ENCODE data around the gene PTH.

DNA sequence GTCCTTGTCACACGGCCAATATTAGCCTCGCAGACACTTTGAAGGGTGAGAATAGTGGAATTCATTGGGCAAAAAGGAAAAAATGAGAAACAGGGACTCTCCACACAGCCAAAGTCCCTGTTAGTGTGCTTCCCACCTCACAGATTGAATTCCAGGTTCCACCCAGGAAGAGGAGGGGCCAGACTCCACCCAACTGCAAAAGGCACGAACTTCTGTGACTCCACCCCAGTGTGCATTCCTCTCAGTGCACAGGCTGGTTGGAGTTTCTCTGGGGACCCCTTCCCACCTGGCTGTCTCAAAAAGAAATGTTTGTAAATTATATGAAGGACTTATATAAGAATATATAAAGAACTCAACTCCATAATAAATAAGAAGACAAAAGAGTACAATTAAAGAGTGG lies 20.7 kb downstream of the PTH start:
- no peak for TF ChIP-seq CREB1 (IDR thresholded peaks at IDR 0.05)
- no peak for TF ChIP-seq POLR2AphosphoS5 (IDR thresholded peaks at IDR 0.05; ENCODE audit: low read depth, low read length)
- no peak for TF ChIP-seq EZH2 (IDR thresholded peaks at IDR 0.05; ENCODE audit: low read depth, low read length, severe bottlenecking)
- TF ChIP-seq, protein P1, sequence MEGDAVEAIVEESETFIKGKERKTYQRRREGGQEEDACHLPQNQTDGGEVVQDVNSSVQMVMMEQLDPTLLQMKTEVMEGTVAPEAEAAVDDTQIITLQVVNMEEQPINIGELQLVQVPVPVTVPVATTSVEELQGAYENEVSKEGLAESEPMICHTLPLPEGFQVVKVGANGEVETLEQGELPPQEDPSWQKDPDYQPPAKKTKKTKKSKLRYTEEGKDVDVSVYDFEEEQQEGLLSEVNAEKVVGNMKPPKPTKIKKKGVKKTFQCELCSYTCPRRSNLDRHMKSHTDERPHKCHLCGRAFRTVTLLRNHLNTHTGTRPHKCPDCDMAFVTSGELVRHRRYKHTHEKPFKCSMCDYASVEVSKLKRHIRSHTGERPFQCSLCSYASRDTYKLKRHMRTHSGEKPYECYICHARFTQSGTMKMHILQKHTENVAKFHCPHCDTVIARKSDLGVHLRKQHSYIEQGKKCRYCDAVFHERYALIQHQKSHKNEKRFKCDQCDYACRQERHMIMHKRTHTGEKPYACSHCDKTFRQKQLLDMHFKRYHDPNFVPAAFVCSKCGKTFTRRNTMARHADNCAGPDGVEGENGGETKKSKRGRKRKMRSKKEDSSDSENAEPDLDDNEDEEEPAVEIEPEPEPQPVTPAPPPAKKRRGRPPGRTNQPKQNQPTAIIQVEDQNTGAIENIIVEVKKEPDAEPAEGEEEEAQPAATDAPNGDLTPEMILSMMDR (IDR thresholded peaks at IDR 0.05; ENCODE audit: control extremely low read depth in 1 of 3, insufficient read depth in 1 of 3, low read depth in 1 of 3, low read length in 3 of 3) = no peak
- TF ChIP-seq CHD1 (IDR thresholded peaks at IDR 0.05; ENCODE audit: low read depth, low read length) = no peak
- TF ChIP-seq EP300 (IDR thresholded peaks at IDR 0.05; ENCODE audit: borderline replicate concordance in 1 of 2, low read depth in 2 of 2, low read length in 2 of 2) = no peak
- TF ChIP-seq TAF1 (IDR thresholded peaks at IDR 0.05; ENCODE audit: low read depth, low read length) = no peak

Data from H1 (cell line).